Mesenchymal stem cell (in vitro differentiated cells and primary cell): ENCODE data around the gene NTMT1.
A peak's percentile ranks its signal among the peaks of the same experiment; 100 is the strongest.
"Not testable (repeated sequence)": the region's sequence is repeated elsewhere in the genome, so short reads cannot be mapped to it uniquely, and the experiment has no call there.

ENCODE experiments used
- DNase-seq: peaks from one replicate; pipeline ENCODE4 v3.0.0-alpha.2; 2013
- H2AFZ ChIP-seq: one replicate; pipeline ENCODE4 v1.6.1; 2013; ENCODE audit warnings: low read depth, mild to moderate bottlenecking, control low read depth, inconsistent platforms, low read length, moderate library complexity
- H2AK5ac ChIP-seq: 2 replicates; pipeline ENCODE4 v1.6.1; 2013; ENCODE audit warnings: low read length, moderate library complexity, mild to moderate bottlenecking, inconsistent platforms; ENCODE audit not compliant: severe bottlenecking
- H2BK120ac ChIP-seq: one replicate; pipeline ENCODE4 v1.6.1; 2013; ENCODE audit warnings: low read depth, mild to moderate bottlenecking, inconsistent platforms, low read length, moderate library complexity
- H2BK12ac ChIP-seq, 2 experiments: one replicate each; pipeline ENCODE4 v1.6.1; 2013; ENCODE audit warnings: inconsistent platforms in 2 of 2, low read length in 2 of 2, mild to moderate bottlenecking in 2 of 2, moderate library complexity in 2 of 2, control low read depth in 1 of 2
- H2BK15ac ChIP-seq: one replicate; pipeline ENCODE4 v1.6.1; 2013; ENCODE audit warnings: mild to moderate bottlenecking, low read depth, inconsistent platforms; ENCODE audit not compliant: poor library complexity, severe bottlenecking
- H2BK5ac ChIP-seq: 2 replicates; pipeline ENCODE4 v1.6.1; 2013; ENCODE audit warnings: low read depth, mild to moderate bottlenecking, low read length, control low read depth, inconsistent platforms; ENCODE audit not compliant: poor library complexity, severe bottlenecking
- H3K14ac ChIP-seq, 2 experiments: one replicate each; pipeline ENCODE4 v1.6.1; 2013; ENCODE audit warnings: inconsistent platforms in 2 of 2, low read length in 2 of 2, control low read depth in 1 of 2, mild to moderate bottlenecking in 1 of 2, moderate library complexity in 1 of 2
- H3K18ac ChIP-seq, 2 experiments: one replicate each; pipeline ENCODE4 v1.6.1; 2013; ENCODE audit warnings: inconsistent platforms in 2 of 2, low read length in 2 of 2, control low read depth in 1 of 2, low read depth in 1 of 2, mild to moderate bottlenecking in 1 of 2
- H3K23ac ChIP-seq, 2 experiments: one replicate each; pipeline ENCODE4 v1.6.1; 2013; ENCODE audit warnings: inconsistent platforms in 2 of 2, low read length in 2 of 2, mild to moderate bottlenecking in 2 of 2, moderate library complexity in 2 of 2, control low read depth in 1 of 2
- H3K27ac ChIP-seq: 2 replicates; pipeline ENCODE4 v1.5.1; 2013; ENCODE audit warnings: mild to moderate bottlenecking, moderate library complexity, low read length, control low read depth, inconsistent platforms; ENCODE audit not compliant: poor library complexity, severe bottlenecking
- H3K27me3 ChIP-seq, 2 experiments: 2 replicates each; pipeline versions ENCODE4 v1.6.1 to v1.7.0; 2013; ENCODE audit warnings: low read length in 2 of 2, mild to moderate bottlenecking in 2 of 2, moderate library complexity in 2 of 2, control low read depth in 1 of 2, inconsistent platforms in 1 of 2; ENCODE audit not compliant: control insufficient read depth in 1 of 2, insufficient read depth in 1 of 2
- H3K36me3 ChIP-seq, 2 experiments: 2 replicates each; pipeline versions ENCODE4 v1.6.1 to v1.7.0; 2013; ENCODE audit warnings: low read length in 2 of 2, control low read depth in 1 of 2, inconsistent platforms in 1 of 2, low read depth in 1 of 2, mild to moderate bottlenecking in 1 of 2; ENCODE audit not compliant: insufficient read depth in 2 of 2, control insufficient read depth in 1 of 2
- H3K4ac ChIP-seq, 2 experiments: one replicate each; pipeline ENCODE4 v1.6.1; 2013; ENCODE audit warnings: inconsistent platforms in 2 of 2, low read length in 2 of 2, mild to moderate bottlenecking in 2 of 2, moderate library complexity in 2 of 2, control low read depth in 1 of 2, low read depth in 1 of 2
- H3K4me1 ChIP-seq: 2 replicates; pipeline ENCODE4 v1.6.1; 2013; ENCODE audit warnings: low read depth, low read length, control low read depth; ENCODE audit not compliant: control insufficient read depth, insufficient read depth
- H3K4me2 ChIP-seq: 2 replicates; pipeline ENCODE4 v1.6.1; 2013; ENCODE audit warnings: low read length, mild to moderate bottlenecking, inconsistent platforms; ENCODE audit not compliant: poor library complexity, severe bottlenecking
- H3K4me3 ChIP-seq, 2 experiments: 2 replicates each; pipeline versions ENCODE4 v1.5.1 to v1.7.0; 2013; ENCODE audit warnings: low read length in 2 of 2, mild to moderate bottlenecking in 2 of 2, control low read depth in 1 of 2, low read depth in 1 of 2; ENCODE audit not compliant: insufficient read depth in 1 of 2
- H3K79me1 ChIP-seq: replicated peaks from 2 replicates; pipeline ENCODE4 v1.6.1; 2013; ENCODE audit warnings: mild to moderate bottlenecking, control low read depth, low read length, inconsistent platforms; ENCODE audit not compliant: poor library complexity, severe bottlenecking
- H3K9ac ChIP-seq: 2 replicates; pipeline ENCODE4 v1.7.0; 2013; ENCODE audit warnings: mild to moderate bottlenecking, low read length, moderate library complexity
- H3K9me3 ChIP-seq: 2 replicates; pipeline ENCODE4 v1.7.0; 2013; ENCODE audit warnings: mild to moderate bottlenecking, low read length; ENCODE audit not compliant: control insufficient read depth
- H4K8ac ChIP-seq: one replicate; pipeline ENCODE4 v1.6.1; 2013; ENCODE audit warnings: inconsistent platforms, mild to moderate bottlenecking, low read length, moderate library complexity
- H4K91ac ChIP-seq: one replicate; pipeline ENCODE4 v1.6.1; 2013; ENCODE audit warnings: mild to moderate bottlenecking, low read length, inconsistent platforms
- WGBS: methylation state at CpG from one replicate; pipeline ENCODE4 v1.1.7; 2013; ENCODE audit warnings: mixed read lengths; 5-methylcytosine and 5-hydroxymethylcytosine counted together

The NTMT1 gene

GRCh38 chr9:129633848-129634247 lies 7.9 kb downstream of the NTMT1 start:
- no peak overlapping the region for H2BK120ac ChIP-seq
- H2AK5ac ChIP-seq = no peak overlapping the region
- DNase-seq = no peak
- H3K9ac ChIP-seq = no peak overlapping the region
- no peak overlapping the region for H2BK5ac ChIP-seq
- H2BK12ac ChIP-seq = no peak overlapping the region
- no peak overlapping the region for H3K27ac ChIP-seq
- peaks cover 36% of the 10 kb centered on the region for H3K4me1 ChIP-seq
- H3K4me2 ChIP-seq = no peak overlapping the region
- H3K23ac ChIP-seq = no peak overlapping the region
- H3K18ac ChIP-seq = no peak overlapping the region
- H3K79me1 ChIP-seq = peaks cover 30% of the 10 kb centered on the region
- WGBS = 91% methylated on average over 13 of the region's 13 CpGs
- H4K8ac ChIP-seq = peak overlapping the region; percentile 12
- H3K14ac ChIP-seq = no peak overlapping the region
- no peak overlapping the region for H2AFZ ChIP-seq
- peaks cover 57 to 78% of the 10 kb centered on the region in 2 experiments for H3K36me3 ChIP-seq
- no peak overlapping the region for H2BK15ac ChIP-seq
- H4K91ac ChIP-seq = no peak overlapping the region
- H3K9me3 ChIP-seq = no peaks in the 10 kb centered on the region
- H3K27me3 ChIP-seq = no peaks in the 10 kb centered on the region
- no peak overlapping the region for H3K4ac ChIP-seq
- no peak overlapping the region for H3K4me3 ChIP-seq

- Histone ChIP-seq H3K4ac (no peak overlapping the region), H3K4me3 (no peak overlapping the region), H3K4me1 (peaks cover 33% of the 10 kb centered on the region)
Observed at GRCh38 chr9:129635099-129636065, 9.4 kb downstream of the NTMT1 start.

GRCh38 chr9:129636343-129636742 lies 10.4 kb downstream of the NTMT1 start:
- H2BK12ac ChIP-seq, H3K23ac ChIP-seq, H3K14ac ChIP-seq, H2BK120ac ChIP-seq, H3K9ac ChIP-seq, H3K9me3 ChIP-seq, H4K91ac ChIP-seq, H2BK15ac ChIP-seq, H3K27me3 ChIP-seq, H2BK5ac ChIP-seq, H2AK5ac ChIP-seq, H3K18ac ChIP-seq, H3K4ac ChIP-seq, DNase-seq, H3K4me3 ChIP-seq, H2AFZ ChIP-seq, H3K4me2 ChIP-seq, H4K8ac ChIP-seq, H3K27ac ChIP-seq: not testable (repeated sequence)
- peaks cover 34% of the 10 kb centered on the region for H3K4me1 ChIP-seq
- H3K36me3 ChIP-seq = peaks cover 63 to 77% of the 10 kb centered on the region in 2 experiments
- 98% methylated on average over 10 of the region's 10 CpGs for WGBS
- peaks cover 40% of the 10 kb centered on the region for H3K79me1 ChIP-seq

More at GRCh38 chr9:129635099-129636065, 9.4 kb downstream of the NTMT1 start:
- H4K8ac ChIP-seq = no peak overlapping the region
- H3K9ac ChIP-seq = no peak overlapping the region
- DNase-seq = no peak
- H4K91ac ChIP-seq = peak overlapping the region; percentile 21
- H3K9me3 ChIP-seq = no peaks in the 10 kb centered on the region
- H3K27me3 ChIP-seq = no peaks in the 10 kb centered on the region
- H2AFZ ChIP-seq = no peak overlapping the region
- no peak overlapping the region for H3K14ac ChIP-seq
- no peak overlapping the region for H2BK120ac ChIP-seq
- no peak overlapping the region for H2BK5ac ChIP-seq
- no peak overlapping the region for H3K27ac ChIP-seq
- H3K18ac ChIP-seq = no peak overlapping the region
- no peak overlapping the region for H2AK5ac ChIP-seq
- no peak overlapping the region for H2BK12ac ChIP-seq
- H3K36me3 ChIP-seq = peaks cover 63 to 83% of the 10 kb centered on the region in 2 experiments
- H3K79me1 ChIP-seq = peaks cover 39% of the 10 kb centered on the region
- WGBS = 97% methylated on average over 34 of the region's 34 CpGs
- no peak overlapping the region for H3K23ac ChIP-seq
- H2BK15ac ChIP-seq = no peak overlapping the region
- no peak overlapping the region for H3K4me2 ChIP-seq

- Histone ChIP-seq H2BK5ac (no peak overlapping the region), H3K9me3 (no peaks in the 10 kb centered on the region), H4K91ac (no peak overlapping the region), H3K4me1 (peaks cover 27% of the 10 kb centered on the region), H3K79me1 (peaks cover 42% of the 10 kb centered on the region), H3K4ac (no peak overlapping the region), H2BK15ac (no peak overlapping the region), H2BK120ac (no peak overlapping the region), H3K27ac (no peak overlapping the region), H4K8ac (no peak overlapping the region), H3K9ac (no peak overlapping the region), H3K36me3 (peaks cover 63 to 72% of the 10 kb centered on the region in 2 experiments), H3K4me2 (no peak overlapping the region), H3K27me3 (no peaks in the 10 kb centered on the region), H3K18ac (no peak overlapping the region), H3K23ac (no peak overlapping the region), H2BK12ac (no peak overlapping the region), H3K14ac (no peak overlapping the region), H2AK5ac (no peak overlapping the region), H2AFZ (no peak overlapping the region), H3K4me3 (no peak overlapping the region)
- 91% methylated on average over 6 of the region's 9 CpGs for WGBS
- DNase-seq = no peak
Observed at GRCh38 chr9:129637102-129637501, 11.1 kb downstream of the NTMT1 start.
